Measurements from ENCODE around the gene PWWP2B.

- TF ChIP-seq CTCF (IDR thresholded peaks at IDR 0.05) = no peak
- TF ChIP-seq EP300 (IDR thresholded peaks at IDR 0.05; ENCODE audit: low read depth) = no peak
- TF ChIP-seq POLR2A (IDR thresholded peaks at IDR 0.05) = no peak
- TF ChIP-seq POLR2AphosphoS5 (IDR thresholded peaks at IDR 0.05) = no peak
Observed at GRCh38 chr10:132372516-132373095, 24.4 kb upstream of the PWWP2B start.
